ENCODE data around the gene TRAF1.

TRAF1 gene

GRCh38 chr9:120927269-120928014 is 846 bp upstream of the TRAF1 start:
- no peaks in the 10 kb centered on the region for H3K36me3 ChIP-seq (ENCODE audit: low read length)
- no peak overlapping the region for H3K4me3 ChIP-seq (ENCODE audit: insufficient read depth, low read length, poor library complexity, severe bottlenecking)
- H3K9me3 ChIP-seq (ENCODE audit: insufficient read depth, low read length): no peaks in the 10 kb centered on the region
- TF ChIP-seq EZH2phosphoT487 (conservative IDR thresholded peaks at IDR 0.05; ENCODE audit: low read length) (no peak), CTCF (IDR thresholded peaks at IDR 0.05; ENCODE audit: insufficient read depth, low read length, poor library complexity, severe bottlenecking) (no peak)
- H2AFZ ChIP-seq (ENCODE audit: low read depth, low read length, severe bottlenecking): no peak overlapping the region
- H3K27me3 ChIP-seq (ENCODE audit: low read length): no peaks in the 10 kb centered on the region
- H3K79me2 ChIP-seq (ENCODE audit: insufficient read depth, low read length): no peaks in the 10 kb centered on the region
- H3F3A ChIP-seq (ENCODE audit: insufficient read depth): peaks cover 34% of the 10 kb centered on the region
- H3K4me2 ChIP-seq (ENCODE audit: low read depth, low read length, poor library complexity, severe bottlenecking): no peak overlapping the region
- H4K20me1 ChIP-seq (ENCODE audit: low read depth, low read length): no peaks in the 10 kb centered on the region
- H3K9me2 ChIP-seq (replicated peaks; ENCODE audit: insufficient read depth, low read length): no peaks in the 10 kb centered on the region
- no peak overlapping the region for H3K9ac ChIP-seq (ENCODE audit: low read length)
- H3K27ac ChIP-seq (ENCODE audit: low read depth, low read length): 0 out of 2 replicates have a peak overlapping the region, but pooled peaks have one; percentile 11

- Histone ChIP-seq H3K9me3 (ENCODE audit: insufficient read depth, low read length) (no peaks in the 10 kb centered on the region), H2AFZ (ENCODE audit: low read depth, low read length, severe bottlenecking) (no peak overlapping the region), H3F3A (ENCODE audit: insufficient read depth) (peaks cover 22% of the 10 kb centered on the region), H3K9me2 (replicated peaks; ENCODE audit: insufficient read depth, low read length) (no peaks in the 10 kb centered on the region), H3K4me3 (ENCODE audit: insufficient read depth, low read length, poor library complexity, severe bottlenecking) (no peak overlapping the region), H3K4me2 (ENCODE audit: low read depth, low read length, poor library complexity, severe bottlenecking) (no peak overlapping the region), H3K36me3 (ENCODE audit: low read length) (no peaks in the 10 kb centered on the region), H3K27me3 (ENCODE audit: low read length) (no peaks in the 10 kb centered on the region), H4K20me1 (ENCODE audit: low read depth, low read length) (no peaks in the 10 kb centered on the region), H3K27ac (ENCODE audit: low read depth, low read length) (no peak overlapping the region), H3K9ac (ENCODE audit: low read length) (no peak overlapping the region), H3K79me2 (ENCODE audit: insufficient read depth, low read length) (no peaks in the 10 kb centered on the region)
- TF ChIP-seq CTCF (IDR thresholded peaks at IDR 0.05; ENCODE audit: insufficient read depth, low read length, poor library complexity, severe bottlenecking) (no peak), EZH2phosphoT487 (conservative IDR thresholded peaks at IDR 0.05; ENCODE audit: low read length) (no peak)
Measured at GRCh38 chr9:120925535-120926396, 830 bp downstream of the TRAF1 start.

- Histone ChIP-seq H3K27ac (ENCODE audit: low read depth, low read length) (no peak overlapping the region), H3K79me2 (ENCODE audit: insufficient read depth, low read length) (no peaks in the 10 kb centered on the region), H3K4me2 (ENCODE audit: low read depth, low read length, poor library complexity, severe bottlenecking) (no peak overlapping the region), H3K9ac (ENCODE audit: low read length) (no peak overlapping the region), H3K36me3 (ENCODE audit: low read length) (no peaks in the 10 kb centered on the region), H3K9me3 (ENCODE audit: insufficient read depth, low read length) (no peaks in the 10 kb centered on the region), H3K27me3 (ENCODE audit: low read length) (no peaks in the 10 kb centered on the region), H3K9me2 (replicated peaks; ENCODE audit: insufficient read depth, low read length) (no peaks in the 10 kb centered on the region), H3F3A (ENCODE audit: insufficient read depth) (peaks cover 22% of the 10 kb centered on the region), H2AFZ (ENCODE audit: low read depth, low read length, severe bottlenecking) (no peak overlapping the region), H3K4me3 (ENCODE audit: insufficient read depth, low read length, poor library complexity, severe bottlenecking) (no peak overlapping the region), H4K20me1 (ENCODE audit: low read depth, low read length) (no peaks in the 10 kb centered on the region)
- TF ChIP-seq EZH2phosphoT487 (conservative IDR thresholded peaks at IDR 0.05; ENCODE audit: low read length) (no peak), CTCF (IDR thresholded peaks at IDR 0.05; ENCODE audit: insufficient read depth, low read length, poor library complexity, severe bottlenecking) (no peak)
Measured at GRCh38 chr9:120924698-120925534, 1.7 kb downstream of the TRAF1 start.

Data from SU-DHL-6 (cell line).